ENCODE results near the gene MCUB. TPM values are rescaled to one million over a fixed set of nuclear protein-coding genes. Genes with fewer than 3 reads are reported as not detected.
"Not testable (repeated sequence)": the region's sequence is repeated elsewhere in the genome, so short reads cannot be mapped to it uniquely, and the experiment has no call there.

MCUB gene
- total and polyA plus RNA-seq, 2 experiments from 2014 or later = 6.2 to 9.9 TPM

DNA sequence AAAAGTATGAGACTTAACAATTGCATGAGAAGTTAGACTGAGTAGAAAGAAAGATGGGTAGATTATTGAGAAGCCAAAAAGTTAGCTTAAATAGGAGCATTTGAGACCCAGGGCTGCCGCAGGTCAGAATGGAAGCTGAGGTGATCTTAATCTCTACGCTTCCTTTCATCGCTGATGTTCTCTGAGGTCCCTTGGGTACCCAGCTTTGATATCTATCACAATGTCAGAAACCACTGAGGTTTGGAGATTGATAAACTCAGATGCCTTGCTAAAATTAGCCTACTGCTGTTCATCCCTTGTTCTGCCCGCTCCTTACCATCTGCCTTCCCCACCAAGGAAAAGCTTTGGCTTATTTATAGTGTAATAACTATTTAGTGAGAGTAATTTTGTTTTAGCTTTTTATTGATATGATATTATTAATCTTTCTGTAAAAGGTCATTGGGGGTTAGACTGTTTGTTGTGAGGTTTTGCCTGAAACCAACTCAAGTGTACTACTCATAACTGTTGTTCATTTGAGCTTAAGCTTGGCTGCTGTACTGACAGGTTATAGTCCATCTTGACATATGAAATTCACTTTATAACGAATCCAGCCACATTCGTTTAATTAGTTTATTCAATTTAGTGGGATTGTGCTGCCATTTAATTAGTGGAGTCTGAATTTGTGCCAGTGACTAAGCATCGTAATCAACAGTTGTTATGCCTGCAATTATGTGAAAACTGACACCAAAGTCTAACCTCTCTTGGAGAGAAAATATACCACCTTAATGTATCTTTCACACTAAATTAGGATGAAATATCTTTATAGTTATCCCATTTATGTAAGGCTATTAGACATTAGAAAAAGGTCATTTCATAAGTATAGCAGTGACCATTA is 15.1 kb downstream of the MCUB start:
- Histone ChIP-seq H4K20me1 (ENCODE audit: insufficient read depth, poor library complexity, severe bottlenecking) (no peaks in the 10 kb centered on the region), H3K27me3 (no peaks in the 10 kb centered on the region), H3K9me2 (replicated peaks; ENCODE audit: insufficient read depth) (no peaks in the 10 kb centered on the region), H3K9me3 (ENCODE audit: low read depth) (no peaks in the 10 kb centered on the region), H3K27ac (no peak overlapping the region), H3K4me3 (no peak overlapping the region), H3K4me1 (ENCODE audit: insufficient read depth) (no peaks in the 10 kb centered on the region), H3K79me2 (no peaks in the 10 kb centered on the region), H3K36me3 (replicated peaks; ENCODE audit: insufficient read depth, low read depth) (no peaks in the 10 kb centered on the region), H3K4me2 (no peak overlapping the region), H2AFZ (no peak overlapping the region)
- WGBS (ENCODE audit: low lambda C conversion rate, missing lambda C conversion rate) = 91% methylated on average over 7 of the region's 7 CpGs
- DNase-seq (ENCODE audit: low spot score) = no peak
- TF ChIP-seq EZH2 (IDR thresholded peaks at IDR 0.05; ENCODE audit: borderline replicate concordance) (no peak), EZH2phosphoT487 (IDR thresholded peaks at IDR 0.05; ENCODE audit: low read depth, severe bottlenecking, unreplicated experiment) (no peak), CTCF (IDR thresholded peaks at IDR 0.05; ENCODE audit: poor library complexity) (no peak)

- no peaks in the 10 kb centered on the region for H3K4me1 ChIP-seq (ENCODE audit: insufficient read depth)
- H3K27me3 ChIP-seq = no peaks in the 10 kb centered on the region
- H3K4me3 ChIP-seq = no peak overlapping the region
- no peaks in the 10 kb centered on the region for H4K20me1 ChIP-seq (ENCODE audit: insufficient read depth, poor library complexity, severe bottlenecking)
- H3K79me2 ChIP-seq = no peaks in the 10 kb centered on the region
- H2AFZ ChIP-seq = no peak overlapping the region
- no peaks in the 10 kb centered on the region for H3K9me3 ChIP-seq (ENCODE audit: low read depth)
- WGBS (ENCODE audit: low lambda C conversion rate, missing lambda C conversion rate) = 63% methylated on average over 2 of the region's 2 CpGs
- TF ChIP-seq EZH2 (IDR thresholded peaks at IDR 0.05; ENCODE audit: borderline replicate concordance) (no peak), EZH2phosphoT487 (IDR thresholded peaks at IDR 0.05; ENCODE audit: low read depth, severe bottlenecking, unreplicated experiment) (no peak), CTCF (IDR thresholded peaks at IDR 0.05; ENCODE audit: poor library complexity) (no peak)
- H3K36me3 ChIP-seq (replicated peaks; ENCODE audit: insufficient read depth, low read depth) = no peaks in the 10 kb centered on the region
- H3K9me2 ChIP-seq (replicated peaks; ENCODE audit: insufficient read depth) = no peaks in the 10 kb centered on the region
- H3K4me2 ChIP-seq = no peak overlapping the region
- H3K27ac ChIP-seq = no peak overlapping the region
- no peak for DNase-seq (ENCODE audit: low spot score)
Observed at GRCh38 chr4:109576462-109576861, 16.4 kb downstream of the MCUB start.

DNA sequence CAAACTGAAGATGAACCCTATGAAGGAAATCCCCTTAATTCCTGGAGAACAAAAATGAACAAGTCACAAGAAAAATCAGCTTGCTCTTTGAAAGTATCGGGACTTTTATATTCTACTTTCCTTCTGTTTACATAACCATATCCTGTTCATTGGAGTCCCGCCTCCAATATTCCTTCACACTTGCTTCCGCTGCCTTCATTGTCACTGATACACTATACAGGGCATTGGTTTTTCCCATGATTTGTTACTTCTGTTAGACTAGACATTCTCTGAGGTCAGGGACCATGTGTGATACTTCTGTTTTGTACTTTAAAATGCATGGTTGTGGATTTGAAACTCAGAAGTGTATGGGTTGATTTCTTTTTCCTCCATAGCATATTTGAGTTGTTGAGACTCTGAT is 18.8 kb downstream of the MCUB start:
- DNase-seq (ENCODE audit: low spot score) = no peak
- Histone ChIP-seq H2AFZ (no peak overlapping the region), H3K36me3 (replicated peaks; ENCODE audit: insufficient read depth, low read depth) (no peaks in the 10 kb centered on the region), H4K20me1 (ENCODE audit: insufficient read depth, poor library complexity, severe bottlenecking) (no peaks in the 10 kb centered on the region), H3K79me2 (no peaks in the 10 kb centered on the region), H3K27ac (no peak overlapping the region), H3K27me3 (no peaks in the 10 kb centered on the region), H3K4me1 (ENCODE audit: insufficient read depth) (no peaks in the 10 kb centered on the region), H3K9me3 (ENCODE audit: low read depth) (no peaks in the 10 kb centered on the region), H3K4me3 (no peak overlapping the region), H3K9me2 (replicated peaks; ENCODE audit: insufficient read depth) (no peaks in the 10 kb centered on the region), H3K4me2 (no peak overlapping the region)
- WGBS (ENCODE audit: low lambda C conversion rate, missing lambda C conversion rate) = 87% methylated on average over 3 of the region's 3 CpGs
- TF ChIP-seq EZH2phosphoT487 (IDR thresholded peaks at IDR 0.05; ENCODE audit: low read depth, severe bottlenecking, unreplicated experiment) = no peak

- not testable (repeated sequence) for DNase-seq (ENCODE audit: low spot score); H3K9me3 ChIP-seq (ENCODE audit: low read depth); H3K4me1 ChIP-seq (ENCODE audit: insufficient read depth); H3K27ac ChIP-seq; H3K4me2 ChIP-seq; H3K27me3 ChIP-seq; H3K4me3 ChIP-seq; H2AFZ ChIP-seq; H3K79me2 ChIP-seq; H3K36me3 ChIP-seq (replicated peaks; ENCODE audit: insufficient read depth, low read depth); H3K9me2 ChIP-seq (replicated peaks; ENCODE audit: insufficient read depth); H4K20me1 ChIP-seq (ENCODE audit: insufficient read depth, poor library complexity, severe bottlenecking)
- over 99% methylated on average over 5 of the region's 5 CpGs for WGBS (ENCODE audit: low lambda C conversion rate, missing lambda C conversion rate)
Observed at GRCh38 chr4:109579997-109580396, 20.0 kb downstream of the MCUB start.
